Jurkat, Clone E6-1 (cell line): ENCODE data around the gene TSHZ2.
"Not testable (repeated sequence)": the region's sequence is repeated elsewhere in the genome, so short reads cannot be mapped to it uniquely, and the experiment has no call there.

ENCODE experiments used
- DNase-seq: peaks from one replicate; pipeline ENCODE4 v3.0.0-alpha.2; 2011; ENCODE audit warnings: low read depth, low spot score
- H3K4me3 ChIP-seq: 2 replicates; pipeline ENCODE4 v1.5.1; 2011; ENCODE audit warnings: mild to moderate bottlenecking, low read length, control low read depth, moderate library complexity

Gene TSHZ2

DNA sequence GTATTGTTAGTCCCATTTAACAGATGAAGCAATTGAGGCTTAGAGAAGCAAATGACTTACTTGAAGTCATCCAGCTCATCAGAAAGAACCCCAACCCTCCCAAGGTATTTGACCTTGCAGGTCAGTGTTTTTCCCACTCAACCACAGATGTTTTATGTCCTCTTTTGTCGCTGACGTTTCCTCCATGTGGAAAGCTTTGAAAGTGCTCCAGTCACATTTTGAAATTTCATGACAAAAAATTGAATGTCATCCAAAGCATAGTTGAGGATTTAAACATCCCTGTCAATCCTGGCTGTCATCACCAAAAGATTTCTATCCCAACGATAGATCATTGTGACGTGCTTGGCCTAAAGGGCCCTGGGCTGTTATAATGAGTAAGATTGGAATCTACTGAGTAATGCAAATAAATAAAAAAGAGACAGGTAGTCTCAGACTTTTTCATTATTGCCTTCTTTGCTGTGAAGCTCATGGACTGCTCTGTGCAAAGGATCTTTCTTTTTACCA, 102.7 kb downstream of the TSHZ2 start:
- no peak overlapping the region for H3K4me3 ChIP-seq
- DNase-seq = no peak

DNA sequence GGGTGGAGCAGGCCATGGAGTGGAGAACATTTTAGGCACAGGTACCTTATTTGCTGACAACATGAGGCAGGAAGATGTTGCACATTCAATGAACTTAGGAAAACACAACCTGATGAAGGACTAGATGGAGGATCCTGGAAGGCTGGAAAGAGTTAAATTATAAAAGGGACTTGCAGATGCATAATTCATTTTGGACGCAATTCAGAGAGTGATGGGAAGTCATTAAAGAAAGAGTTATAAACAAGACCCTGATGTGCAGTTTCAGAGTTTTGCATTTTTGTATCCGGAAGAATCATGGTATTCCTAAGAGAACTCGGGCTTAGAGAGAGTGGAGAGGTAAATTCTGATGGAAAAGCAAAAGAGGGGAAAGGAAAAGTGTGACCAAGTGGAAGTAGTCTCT, 104.5 kb downstream of the TSHZ2 start:
- DNase-seq = no peak
- H3K4me3 ChIP-seq = no peak overlapping the region

DNA sequence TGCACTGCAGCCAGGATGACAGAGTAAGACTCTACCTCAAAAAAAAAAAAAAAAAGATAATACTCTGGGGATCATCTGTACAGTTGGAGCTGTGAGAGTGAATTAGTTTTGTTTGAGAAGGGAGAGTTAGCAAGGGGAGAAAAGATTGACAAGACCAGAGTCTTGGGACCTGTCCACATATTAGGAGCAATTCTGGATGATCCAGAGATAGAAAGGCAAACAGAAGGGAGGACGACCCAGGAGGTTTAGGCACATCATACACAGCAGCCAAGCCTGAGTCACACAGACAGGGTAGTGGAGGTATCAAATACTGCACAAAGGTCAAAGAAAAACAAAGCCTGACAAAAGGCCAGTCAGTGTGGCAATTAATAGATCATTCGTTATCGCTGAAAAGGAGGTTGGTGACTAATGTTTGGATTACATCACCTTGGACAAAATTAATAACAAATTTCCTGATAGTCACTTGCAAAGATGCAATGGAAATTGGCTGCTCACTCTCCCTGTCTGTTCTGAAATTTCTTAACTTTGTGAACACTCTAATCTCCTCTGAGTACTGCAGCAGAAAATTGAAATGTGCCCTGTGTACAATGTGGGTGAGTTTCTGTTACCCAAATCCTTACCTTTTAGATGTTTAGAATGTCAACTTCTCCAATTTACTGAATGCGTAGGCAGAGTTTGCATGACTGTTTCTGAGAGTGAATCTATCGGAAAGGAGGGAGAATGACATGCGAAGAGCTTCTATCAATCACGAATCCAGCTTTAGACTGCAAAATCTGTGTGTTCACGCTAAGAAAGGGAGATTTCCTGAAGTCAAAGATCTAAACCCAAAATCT, 105.4 kb downstream of the TSHZ2 start:
- no peak for DNase-seq

DNA sequence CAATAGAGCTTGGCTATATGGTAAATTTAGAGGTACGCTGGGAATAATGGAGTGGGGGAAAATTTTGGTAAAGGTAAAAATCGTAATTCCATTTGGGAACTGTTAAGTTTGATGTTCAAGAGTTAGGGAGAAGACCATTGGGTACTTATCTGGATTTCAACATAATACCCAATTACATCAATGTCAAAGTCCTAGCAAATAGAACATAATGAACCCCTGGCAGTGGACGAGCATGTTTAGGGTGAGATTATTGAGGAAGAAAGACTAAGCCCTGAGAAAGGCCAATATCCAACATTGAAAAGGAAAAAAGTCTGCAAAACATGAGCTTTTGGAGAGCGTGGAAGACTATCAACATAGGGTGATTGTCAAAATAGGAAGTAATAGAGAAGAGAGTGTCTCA, 106.6 kb downstream of the TSHZ2 start:
- no peak for DNase-seq
- no peak overlapping the region for H3K4me3 ChIP-seq

More for the DNA sequence above, 105.4 kb downstream of the TSHZ2 start:
- no peak overlapping the region for H3K4me3 ChIP-seq

DNA sequence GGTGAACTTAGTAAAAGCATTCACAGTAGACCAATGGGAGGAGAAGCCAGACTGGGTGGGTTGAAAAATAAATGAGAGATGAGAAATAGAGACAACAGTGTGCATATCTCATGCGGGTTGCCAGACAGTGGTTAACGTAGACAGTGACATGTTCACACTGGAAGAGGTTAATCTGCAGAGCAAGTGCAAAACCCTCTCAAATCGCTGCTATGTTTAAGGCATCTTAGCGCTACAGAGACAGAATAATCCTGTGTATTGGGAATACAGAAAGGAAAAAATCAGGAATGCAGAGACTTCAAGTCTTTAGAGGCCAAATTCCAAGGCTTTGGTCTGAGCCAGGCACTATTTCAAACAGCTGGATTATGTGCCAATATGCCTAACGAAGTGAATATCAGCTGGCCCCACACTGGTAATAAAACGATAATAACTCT, 107.1 kb downstream of the TSHZ2 start:
- DNase-seq = no peak
- no peak overlapping the region for H3K4me3 ChIP-seq

DNA sequence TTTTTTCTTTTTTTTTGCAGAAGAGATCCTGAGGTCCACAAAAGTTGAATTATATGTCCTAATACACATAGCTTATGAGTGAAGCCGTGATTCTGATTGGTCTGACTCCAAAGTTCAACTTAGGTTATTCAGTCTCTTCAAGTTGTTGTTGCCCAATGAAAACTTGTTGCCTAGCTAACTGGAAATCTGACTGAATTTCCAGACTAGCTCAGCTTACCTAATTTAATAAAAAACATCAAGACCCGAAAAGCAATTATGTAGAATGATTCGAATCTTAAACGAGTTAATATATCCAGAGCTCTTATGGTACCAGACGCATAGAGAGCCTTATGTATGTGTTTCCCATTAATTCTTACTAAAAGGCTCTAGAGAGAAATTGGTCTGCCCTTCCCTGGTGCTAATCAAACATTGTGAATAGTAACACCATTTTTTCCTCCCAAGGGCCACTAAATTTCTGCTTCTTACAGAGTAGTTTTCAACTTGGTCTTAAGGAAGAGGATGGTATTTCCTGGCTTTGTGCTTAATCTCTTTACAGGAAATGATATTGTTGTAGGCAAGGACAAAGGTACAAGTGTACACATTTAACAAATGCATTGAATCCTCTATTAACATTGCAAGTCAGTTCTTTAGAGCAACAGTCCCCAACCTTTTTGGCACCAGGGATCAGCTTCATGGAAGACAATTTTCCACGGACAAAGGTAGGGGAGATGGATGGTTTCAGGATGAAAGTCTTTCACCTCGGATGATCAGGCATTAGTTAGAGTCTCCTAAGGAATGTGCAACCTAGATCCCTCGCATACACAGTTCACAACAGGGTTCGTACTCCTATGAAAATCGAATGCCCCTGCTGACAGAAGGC, 107.9 kb downstream of the TSHZ2 start:
- DNase-seq = no peak
- no peak overlapping the region for H3K4me3 ChIP-seq

DNA sequence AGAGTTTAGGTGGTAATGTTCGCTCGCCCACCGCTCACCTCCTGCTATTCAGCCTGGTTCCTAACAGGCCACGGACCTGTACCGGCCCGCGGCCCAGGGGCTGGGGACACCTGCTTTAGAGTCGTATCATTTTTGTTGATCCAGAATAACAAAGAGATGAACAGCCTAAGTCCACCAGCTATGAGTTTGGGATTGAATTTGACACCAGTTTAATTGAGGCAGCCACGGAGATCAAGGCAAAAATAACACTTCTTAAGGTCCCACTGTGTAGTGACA, 108.5 kb downstream of the TSHZ2 start:
- no peak overlapping the region for H3K4me3 ChIP-seq
- no peak for DNase-seq

DNA sequence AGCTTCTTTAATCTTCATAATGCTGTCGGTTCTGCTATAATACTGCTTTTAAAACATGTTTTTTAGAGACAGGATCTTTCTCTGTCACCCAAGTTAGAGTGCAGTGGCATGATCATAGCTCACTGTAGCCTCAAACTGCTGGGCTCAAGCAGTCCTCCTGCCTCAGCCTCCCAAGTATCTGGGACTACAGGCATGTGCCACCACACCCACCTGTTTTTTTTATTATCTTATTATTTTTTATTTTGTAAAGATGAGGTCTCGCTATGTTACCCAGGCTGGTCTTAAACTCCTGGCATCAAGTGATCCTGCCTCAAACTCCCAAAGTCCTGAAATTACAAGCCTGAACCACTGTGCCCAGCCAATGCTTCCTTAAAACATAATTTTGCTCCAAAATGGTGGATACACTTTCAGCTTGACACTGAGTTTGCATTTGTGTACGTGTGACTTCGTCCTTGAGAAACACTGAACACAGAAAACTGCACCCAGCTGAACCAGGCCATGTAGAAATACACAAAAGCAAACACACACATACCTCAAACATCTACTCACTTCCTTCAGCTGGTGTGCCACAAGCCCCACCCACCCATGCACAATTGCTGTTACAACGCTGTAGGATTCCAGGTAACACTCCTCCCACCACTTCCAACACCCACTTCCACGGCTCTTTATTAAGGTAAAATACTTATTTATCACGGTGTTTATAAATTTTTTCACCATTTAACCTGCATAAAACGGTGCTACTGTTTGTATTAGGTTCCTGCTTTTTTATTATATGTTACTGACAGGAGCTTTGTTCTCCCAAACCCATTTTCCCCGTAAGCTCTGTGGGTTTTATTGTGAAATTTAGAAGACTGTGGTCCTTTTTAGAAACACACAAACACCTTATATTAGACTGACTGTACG, 109.1 kb downstream of the TSHZ2 start:
- no peak overlapping the region for H3K4me3 ChIP-seq
- DNase-seq = no peak

DNA sequence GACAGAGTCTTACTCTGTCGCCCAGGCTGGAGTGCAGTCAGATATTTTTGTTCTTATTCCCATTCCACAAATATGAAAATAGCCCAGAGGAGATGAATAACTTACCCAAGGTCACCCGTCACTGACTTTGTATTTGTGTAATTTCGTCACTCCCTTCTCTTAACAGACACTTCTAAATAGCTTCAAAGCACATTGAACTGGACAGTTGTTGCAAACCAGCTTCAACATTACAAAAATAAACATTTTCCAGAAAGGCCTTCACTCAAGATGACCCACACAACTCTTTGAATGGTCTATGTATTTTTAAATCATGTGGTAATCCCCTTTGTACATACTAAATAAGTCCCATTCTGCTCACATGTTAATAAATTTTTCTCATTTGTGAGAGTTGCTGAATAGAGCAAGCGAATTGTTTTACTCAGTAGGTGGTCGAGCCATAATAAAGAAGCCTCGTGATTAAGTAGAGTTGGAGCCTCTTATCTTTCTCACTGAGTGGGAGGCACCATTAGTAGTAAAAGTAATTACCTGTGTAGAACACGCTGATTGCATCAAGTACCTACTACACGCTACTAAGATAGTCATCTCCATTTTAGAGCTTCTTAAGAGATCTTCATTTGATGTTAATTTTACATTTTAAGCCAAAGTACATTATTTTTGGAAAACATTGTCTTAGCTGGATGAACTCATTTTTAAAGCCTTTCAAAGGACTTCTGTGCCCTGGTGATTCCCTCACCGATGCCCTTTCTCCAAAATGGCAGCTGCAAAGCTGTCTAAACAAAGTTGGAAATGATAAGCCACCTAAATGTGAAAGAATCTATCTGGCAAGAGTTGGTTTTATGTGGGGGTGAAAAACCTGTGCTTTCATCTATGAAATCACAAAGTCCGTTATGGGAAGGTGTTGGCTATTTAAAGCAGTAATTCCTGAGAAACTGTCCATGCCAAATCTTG, 110.0 kb downstream of the TSHZ2 start:
- DNase-seq = no peak
- no peak overlapping the region for H3K4me3 ChIP-seq

DNA sequence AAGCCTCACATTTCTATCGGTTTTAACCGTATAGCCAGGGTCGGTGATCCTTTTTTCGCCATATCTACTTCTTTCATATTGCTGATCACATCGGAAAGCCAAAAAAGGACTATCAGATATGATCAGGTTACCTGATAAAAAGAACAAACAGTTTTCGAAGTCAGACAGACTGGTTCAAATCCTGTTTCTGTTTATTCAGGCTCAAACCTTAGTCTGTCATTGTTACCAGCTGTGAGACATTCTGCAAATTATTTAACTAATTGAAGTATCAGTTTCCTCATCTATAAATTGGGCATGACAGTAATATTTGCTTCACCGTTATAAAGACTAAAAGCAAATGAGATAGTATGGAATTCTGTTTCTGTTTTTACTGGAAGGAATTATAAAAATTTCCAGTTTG, 111.3 kb downstream of the TSHZ2 start:
- no peak for DNase-seq
- no peak overlapping the region for H3K4me3 ChIP-seq

DNA sequence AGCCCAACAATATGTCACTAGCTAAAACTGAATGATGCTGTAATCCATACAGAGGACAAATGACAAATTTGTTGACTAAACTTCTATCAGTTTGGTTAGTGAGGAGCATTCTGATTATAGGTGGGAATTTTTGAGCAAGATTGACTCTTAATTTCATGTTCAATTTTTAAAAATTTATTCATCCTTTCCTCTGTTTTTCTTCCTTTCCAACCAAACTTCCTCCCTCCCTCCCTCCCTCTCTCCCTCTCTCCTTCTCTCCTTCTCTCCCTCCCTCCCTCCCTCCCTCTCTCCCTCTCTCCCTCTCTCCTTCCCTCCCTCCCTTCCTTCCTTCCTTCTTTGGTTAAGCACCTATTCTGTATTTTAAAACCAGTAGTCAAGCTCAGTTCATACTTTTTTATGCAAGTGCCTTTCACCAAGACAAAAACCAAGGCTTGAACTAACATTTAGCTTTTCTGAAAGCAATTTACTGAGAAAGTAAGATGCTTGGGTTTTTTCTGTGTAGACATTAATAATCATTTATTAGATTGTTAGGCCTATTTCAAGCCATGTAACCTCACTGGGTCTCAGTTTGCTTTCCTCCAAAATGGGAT, 112.3 kb downstream of the TSHZ2 start:
- no peak overlapping the region for H3K4me3 ChIP-seq

DNA sequence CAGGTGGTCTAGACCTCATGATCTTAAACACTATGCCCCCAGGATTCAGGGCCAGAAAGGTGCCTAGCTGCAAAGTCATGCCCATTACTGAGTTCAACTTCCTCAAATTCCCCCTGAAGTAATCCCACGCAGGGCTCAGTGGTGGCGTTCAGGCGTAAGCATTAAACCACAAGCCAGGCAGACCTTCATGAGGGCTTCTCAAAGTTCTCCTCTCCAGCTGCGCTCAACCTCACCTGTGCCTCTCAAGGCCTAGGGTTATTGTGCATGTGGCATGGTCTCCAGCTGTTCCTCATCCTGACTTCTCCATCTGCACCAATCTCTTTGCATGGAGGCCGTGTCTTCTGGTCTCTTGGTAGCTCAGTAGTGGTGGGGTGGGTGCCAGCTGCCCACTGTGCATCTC, 113.6 kb downstream of the TSHZ2 start:
- no peak for DNase-seq
- no peak overlapping the region for H3K4me3 ChIP-seq

More for the DNA sequence above, 112.3 kb downstream of the TSHZ2 start:
- no peak for DNase-seq

DNA sequence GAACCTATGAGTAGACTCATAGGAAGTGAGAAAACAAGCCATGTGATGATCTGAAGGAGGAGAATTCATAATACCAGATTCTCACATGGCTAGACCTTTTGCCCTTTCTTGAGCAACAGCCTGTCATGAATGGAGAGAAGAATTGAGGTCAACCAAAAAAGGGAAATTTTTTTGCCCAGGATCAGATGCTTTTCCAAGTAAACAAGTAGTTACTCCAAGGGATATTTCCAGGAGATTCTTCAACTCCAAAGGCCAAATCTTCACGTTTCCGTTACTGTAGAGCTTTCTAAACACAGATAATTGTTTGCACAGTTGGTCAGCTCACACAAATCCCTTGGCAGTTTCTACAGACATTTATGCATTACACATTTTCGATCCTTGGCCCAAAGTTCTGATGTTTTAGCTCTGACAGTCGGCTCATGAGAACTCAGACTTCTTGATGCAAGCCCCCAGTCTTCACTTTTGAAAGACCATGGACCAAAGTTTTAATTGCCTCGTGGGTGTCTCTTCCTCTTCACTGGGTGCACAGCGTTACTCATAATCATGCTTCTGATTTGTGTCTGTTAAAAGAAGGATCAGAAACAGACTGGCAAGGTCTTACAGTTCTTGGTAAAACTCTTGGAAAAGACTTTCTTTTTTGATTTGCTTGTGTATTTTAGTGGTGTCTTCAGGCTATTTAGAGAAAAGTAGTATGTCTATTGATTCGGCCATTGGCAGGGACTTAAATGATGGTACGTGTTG, 115.0 kb downstream of the TSHZ2 start:
- DNase-seq = no peak

DNA sequence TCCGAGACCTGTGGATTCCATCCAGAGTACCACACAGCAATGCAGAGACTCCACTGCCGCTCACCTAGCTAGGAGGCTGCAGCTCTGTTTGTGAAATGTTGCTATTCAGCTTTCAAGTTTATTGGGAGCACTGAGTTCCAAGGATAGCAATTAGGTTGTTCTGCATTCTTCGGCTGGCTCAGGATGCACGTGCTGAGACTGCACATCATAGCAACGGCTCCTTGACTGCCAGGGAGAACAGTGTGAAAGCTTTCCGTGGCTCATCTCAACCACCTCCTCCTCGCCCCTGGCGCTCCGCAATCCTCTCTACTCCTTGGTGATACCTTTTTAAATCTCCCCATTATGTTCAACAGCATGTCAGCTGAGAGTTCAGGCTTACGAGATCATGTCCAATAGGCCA, 116.6 kb downstream of the TSHZ2 start:
- DNase-seq = no peak
- H3K4me3 ChIP-seq = no peak overlapping the region

More for the DNA sequence above, 115.0 kb downstream of the TSHZ2 start:
- no peak overlapping the region for H3K4me3 ChIP-seq

DNA sequence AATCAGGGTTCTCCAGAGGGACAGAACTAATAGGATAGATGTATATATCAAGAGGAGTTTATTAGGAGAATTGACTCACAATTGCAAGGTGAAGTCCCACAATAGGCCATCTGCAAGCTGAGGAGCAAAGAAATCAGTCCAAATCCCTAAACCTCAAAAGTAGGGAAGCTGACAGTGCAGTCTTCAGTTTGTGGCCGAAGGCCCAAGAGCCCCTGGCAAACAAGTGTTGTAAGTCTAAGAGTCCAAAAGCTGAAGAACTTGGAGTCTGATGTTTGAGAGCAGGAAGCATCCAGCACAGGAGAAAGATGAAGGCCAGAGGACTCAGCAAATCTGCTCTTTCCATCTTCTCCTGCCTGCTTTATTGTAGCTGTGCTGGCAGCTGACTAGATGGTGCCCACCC, 117.7 kb downstream of the TSHZ2 start:
- not testable (repeated sequence) for DNase-seq, H3K4me3 ChIP-seq

DNA sequence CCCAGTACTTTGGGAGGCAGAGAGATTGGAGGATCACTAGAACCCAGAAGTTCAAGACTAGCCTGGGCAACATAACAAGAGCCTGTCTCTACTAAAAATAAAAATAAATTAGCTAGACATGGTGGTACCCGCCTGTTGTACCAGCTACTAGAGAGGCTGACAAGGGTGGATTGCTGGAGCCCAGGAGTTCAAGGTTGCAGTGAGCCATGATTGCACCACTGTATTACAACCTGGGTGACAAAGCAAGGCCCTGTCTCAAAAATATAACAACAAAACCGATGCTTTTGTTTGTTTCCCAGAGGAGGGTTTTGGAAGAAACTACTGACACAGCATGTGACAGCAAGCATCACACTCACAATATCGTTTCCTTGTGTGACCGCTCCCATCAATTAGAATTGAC, 119.6 kb downstream of the TSHZ2 start:
- H3K4me3 ChIP-seq = no peak overlapping the region
- no peak for DNase-seq

DNA sequence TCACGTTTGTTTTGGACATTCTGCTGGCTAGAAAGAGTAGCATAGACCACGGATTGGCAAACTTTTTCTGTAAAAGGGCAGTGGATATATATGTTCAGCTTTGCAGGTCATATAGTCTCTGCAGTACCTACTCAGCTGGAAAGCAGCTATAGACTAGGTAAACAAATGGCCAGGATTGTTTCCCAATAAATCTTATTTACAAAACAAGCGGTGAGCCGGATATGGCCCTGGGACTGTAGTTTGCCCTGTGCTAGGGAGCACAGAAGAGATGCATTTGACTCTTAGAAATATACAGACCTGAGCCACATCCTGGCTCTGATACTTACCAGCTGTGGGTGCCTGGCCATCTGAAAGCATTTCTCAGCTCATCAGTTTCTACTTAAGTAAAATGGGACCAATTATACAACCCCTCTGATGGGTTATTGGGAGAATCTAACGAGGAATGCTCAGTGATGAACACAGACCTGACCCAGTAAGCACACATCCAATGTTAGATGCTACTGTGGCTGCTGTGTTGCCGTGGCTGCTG, 120.7 kb downstream of the TSHZ2 start:
- no peak for DNase-seq
- H3K4me3 ChIP-seq = no peak overlapping the region
